ENCODE results near the gene GRIK2. TPM values are rescaled to one million over a fixed set of nuclear protein-coding genes. Genes with fewer than 3 reads are reported as not detected.

GRIK2 gene
- total RNA-seq, 1 experiment from 2014 or later, result 0.70 TPM

DNA sequence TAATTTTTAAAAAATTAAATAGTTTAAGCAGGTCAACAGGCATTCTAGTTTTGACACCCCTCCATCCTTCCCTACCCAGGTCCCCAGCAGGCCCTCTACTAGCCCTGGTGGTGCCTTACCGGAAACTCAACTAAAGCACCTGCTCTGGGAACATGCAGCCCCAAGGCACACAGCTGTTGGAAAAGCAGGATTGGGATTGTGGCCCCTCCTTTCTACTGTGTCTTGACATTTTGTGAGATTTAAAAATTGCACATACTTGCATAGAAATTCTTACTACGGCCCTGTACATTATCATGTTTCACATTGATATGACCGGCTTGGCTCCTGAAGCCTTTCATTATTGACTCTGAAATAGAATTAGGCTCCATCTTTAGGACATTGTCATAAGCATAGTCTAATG, 423.2 kb downstream of the GRIK2 start:
- H3K9me3 Mint-ChIP-seq, result no peaks in the 10 kb centered on the region
- no peak overlapping the region for H2BK12ac ChIP-seq (ENCODE audit: insufficient read length, low read depth, low read length)

More for the DNA sequence above, 423.2 kb downstream of the GRIK2 start:
- no peak overlapping the region for H3K14ac ChIP-seq (ENCODE audit: insufficient read depth, low read length)
- Mint-ChIP-seq H3K4me3 (no peak overlapping the region), H3K4me1 (peaks cover 0 to 5% of the 10 kb centered on the region in 2 experiments; a peak in 2 of 4 replicates), H3K36me3 (ENCODE audit: insufficient read depth in 1 of 3, low read depth in 3 of 3) (no peaks in the 10 kb centered on the region), H3K27ac (peak overlapping the region in 1 of 3 experiments; percentile 63; a peak in 1 of 7 replicates), H3K27me3 (ENCODE audit: low read depth) (no peaks in the 10 kb centered on the region)
- TF ChIP-seq, protein P1, sequence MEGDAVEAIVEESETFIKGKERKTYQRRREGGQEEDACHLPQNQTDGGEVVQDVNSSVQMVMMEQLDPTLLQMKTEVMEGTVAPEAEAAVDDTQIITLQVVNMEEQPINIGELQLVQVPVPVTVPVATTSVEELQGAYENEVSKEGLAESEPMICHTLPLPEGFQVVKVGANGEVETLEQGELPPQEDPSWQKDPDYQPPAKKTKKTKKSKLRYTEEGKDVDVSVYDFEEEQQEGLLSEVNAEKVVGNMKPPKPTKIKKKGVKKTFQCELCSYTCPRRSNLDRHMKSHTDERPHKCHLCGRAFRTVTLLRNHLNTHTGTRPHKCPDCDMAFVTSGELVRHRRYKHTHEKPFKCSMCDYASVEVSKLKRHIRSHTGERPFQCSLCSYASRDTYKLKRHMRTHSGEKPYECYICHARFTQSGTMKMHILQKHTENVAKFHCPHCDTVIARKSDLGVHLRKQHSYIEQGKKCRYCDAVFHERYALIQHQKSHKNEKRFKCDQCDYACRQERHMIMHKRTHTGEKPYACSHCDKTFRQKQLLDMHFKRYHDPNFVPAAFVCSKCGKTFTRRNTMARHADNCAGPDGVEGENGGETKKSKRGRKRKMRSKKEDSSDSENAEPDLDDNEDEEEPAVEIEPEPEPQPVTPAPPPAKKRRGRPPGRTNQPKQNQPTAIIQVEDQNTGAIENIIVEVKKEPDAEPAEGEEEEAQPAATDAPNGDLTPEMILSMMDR (conservative IDR thresholded peaks at IDR 0.05), result no peak
- no peak overlapping the region for H2BK120ac ChIP-seq (ENCODE audit: low read depth, low read length, poor library complexity, severe bottlenecking)
- no peak overlapping the region for H4K91ac ChIP-seq (ENCODE audit: insufficient read length, low read depth, low read length)
- H4K8ac ChIP-seq (replicated peaks; ENCODE audit: insufficient read length, low read depth, low read length), result no peak overlapping the region
- H3K79me1 ChIP-seq (ENCODE audit: insufficient read depth, low read depth, low read length, poor library complexity, severe bottlenecking), result no peaks in the 10 kb centered on the region
- no peak for DNase-seq
- H3K56ac ChIP-seq (ENCODE audit: insufficient read length, low read depth, low read length), result no peak overlapping the region
- no CpG with 5 or more reads among the region's 3 CpGs for WGBS (ENCODE audit: extremely low coverage, insufficient read length, low lambda C conversion rate)
- no peak overlapping the region for H2BK5ac ChIP-seq (ENCODE audit: insufficient read length, low read length)
- H3K9me3 ChIP-seq (ENCODE audit: control insufficient read depth, low read depth, low read length), result no peaks in the 10 kb centered on the region
- no peak overlapping the region for H3K4ac ChIP-seq (ENCODE audit: low read depth, low read length)
- H3K18ac ChIP-seq (ENCODE audit: insufficient read length, low read depth, low read length), result no peak overlapping the region
- no peaks in the 10 kb centered on the region for H4K20me1 ChIP-seq (ENCODE audit: control insufficient read depth, insufficient read depth, insufficient read length)
- H2AK5ac ChIP-seq (ENCODE audit: insufficient read length, low read length), result no peak overlapping the region
- H4K5ac ChIP-seq (ENCODE audit: insufficient read length, low read depth, low read length), result no peak overlapping the region
- no peaks in the 10 kb centered on the region; the same call in 1 of the 2 replicates for H3K4me1 ChIP-seq (ENCODE audit: insufficient read depth, low read length)
- H3T11ph ChIP-seq (ENCODE audit: low read length), result no peak overlapping the region
- no peak overlapping the region for H3K27ac ChIP-seq (ENCODE audit: insufficient read length, low read depth, low read length)
- no peaks in the 10 kb centered on the region for H3K79me2 ChIP-seq (ENCODE audit: insufficient read depth, low read length)
- no peaks in the 10 kb centered on the region for H3K27me3 ChIP-seq (ENCODE audit: insufficient read depth, low read length)
- no peak overlapping the region for H3K4me2 ChIP-seq (ENCODE audit: insufficient read depth, insufficient read length, low read length)
- no peak overlapping the region for H2AFZ ChIP-seq (ENCODE audit: low read length)
- no peaks in the 10 kb centered on the region for H3K23me2 ChIP-seq (ENCODE audit: insufficient read length, low read depth, low read length, poor library complexity, severe bottlenecking)
- H2BK15ac ChIP-seq (ENCODE audit: low read depth, low read length), result no peak overlapping the region
- H2BK20ac ChIP-seq (ENCODE audit: low read depth, low read length, poor library complexity, severe bottlenecking), result no peak overlapping the region
- no peak overlapping the region for H3K23ac ChIP-seq (ENCODE audit: insufficient read length, low read depth, low read length)
- H3K9ac ChIP-seq (ENCODE audit: extremely low read depth, insufficient read length, low read length), result no peak overlapping the region

All from H9 (cell line).